Measurements from ENCODE around the gene SCARB2.

The SCARB2 gene

DNA sequence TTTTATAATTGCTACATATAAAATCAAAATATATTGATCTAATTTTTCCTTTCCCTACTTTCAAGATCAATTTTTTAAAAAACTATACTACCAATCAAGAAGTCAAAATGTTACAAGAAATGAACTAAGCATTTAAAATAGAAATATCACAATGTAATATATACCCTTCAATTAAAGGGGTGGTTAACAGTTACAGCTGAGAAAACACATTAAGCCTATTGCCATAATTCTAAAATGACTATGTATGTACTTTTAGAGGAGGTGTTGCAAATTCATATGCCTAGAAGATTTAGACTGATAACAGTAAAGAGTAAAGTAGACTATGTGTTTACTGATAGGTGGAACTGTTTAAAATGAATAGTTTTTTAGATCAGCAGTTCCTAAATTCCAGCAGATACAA, 69.1 kb downstream of the SCARB2 start:
- DNase-seq = no peak

DNA sequence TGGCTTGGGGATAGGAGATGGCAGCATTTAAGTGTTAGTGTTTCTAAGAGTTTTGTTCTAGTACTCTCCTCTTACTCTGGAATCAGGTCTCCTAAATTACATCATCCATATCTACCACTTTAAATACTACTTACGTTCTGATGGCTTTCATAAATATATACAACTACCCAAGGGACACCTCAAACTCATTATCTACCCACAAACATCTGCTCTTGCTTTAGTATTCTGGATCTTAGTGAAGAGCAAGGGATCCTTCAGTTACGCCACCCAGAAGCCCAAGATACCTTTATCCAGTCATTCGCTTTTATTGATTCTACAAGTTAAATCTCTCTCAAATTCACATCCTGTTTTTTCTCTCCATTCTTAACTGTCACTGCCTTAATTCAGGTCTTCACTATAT, 72.4 kb downstream of the SCARB2 start:
- DNase-seq = no peak

DNA sequence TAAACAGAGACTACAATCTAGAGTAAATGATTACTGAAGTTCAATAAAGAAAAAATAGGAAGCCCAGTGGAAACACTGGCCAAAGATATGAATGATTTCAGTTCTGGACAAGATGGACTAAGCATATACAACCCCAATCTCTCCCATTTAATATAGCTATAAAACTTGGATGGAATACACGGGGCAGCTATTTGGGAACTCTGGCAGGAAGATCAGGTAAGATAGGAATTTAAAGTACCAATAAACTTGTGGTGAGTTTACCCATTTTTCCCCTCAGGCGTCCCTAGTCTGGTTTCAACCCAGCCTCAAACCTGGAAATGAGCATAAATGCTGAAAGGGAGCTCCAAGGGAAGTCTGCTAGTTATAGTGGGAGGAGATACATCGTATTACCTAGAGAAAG, 85.9 kb downstream of the SCARB2 start:
- no peak for DNase-seq

DNA sequence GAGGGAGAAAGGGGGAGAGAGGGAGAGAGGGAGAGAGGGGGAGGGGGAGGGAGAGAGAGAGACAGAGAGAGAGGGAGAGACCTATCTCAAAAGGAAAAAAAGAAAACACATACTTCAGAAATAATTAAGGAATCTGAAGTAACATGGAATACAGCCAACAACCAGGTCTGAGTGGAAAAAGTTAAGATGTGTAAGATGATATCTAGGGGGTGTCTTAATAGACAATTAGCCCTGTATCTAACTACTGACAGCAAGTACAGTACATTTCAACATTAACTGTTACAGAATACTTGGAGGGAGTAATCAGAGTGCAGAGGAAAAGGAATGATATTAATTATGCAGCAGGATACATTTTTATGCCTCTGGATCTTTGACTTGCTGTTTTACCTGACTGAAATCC, 87.8 kb downstream of the SCARB2 start:
- no peak for DNase-seq

DNA sequence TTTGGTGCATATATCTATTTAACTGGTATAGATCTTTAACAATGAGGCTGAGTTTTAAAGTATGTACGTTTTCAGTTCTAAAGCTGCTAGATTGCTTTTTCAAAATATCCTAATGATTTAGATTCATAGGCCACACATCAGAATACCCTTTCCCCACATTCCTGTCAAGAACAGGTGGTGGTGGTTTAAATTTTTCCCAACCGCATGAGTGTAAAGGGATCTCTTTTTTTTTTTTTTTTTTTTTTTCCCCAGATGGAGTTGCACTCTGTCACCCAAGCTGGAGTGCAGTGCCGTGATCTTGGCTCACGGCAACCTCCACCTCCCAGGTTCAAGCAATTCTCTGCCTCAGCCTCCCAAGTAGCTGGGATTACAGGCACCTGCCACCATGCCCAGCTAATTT, 93.4 kb downstream of the SCARB2 start:
- no peak for DNase-seq

DNA sequence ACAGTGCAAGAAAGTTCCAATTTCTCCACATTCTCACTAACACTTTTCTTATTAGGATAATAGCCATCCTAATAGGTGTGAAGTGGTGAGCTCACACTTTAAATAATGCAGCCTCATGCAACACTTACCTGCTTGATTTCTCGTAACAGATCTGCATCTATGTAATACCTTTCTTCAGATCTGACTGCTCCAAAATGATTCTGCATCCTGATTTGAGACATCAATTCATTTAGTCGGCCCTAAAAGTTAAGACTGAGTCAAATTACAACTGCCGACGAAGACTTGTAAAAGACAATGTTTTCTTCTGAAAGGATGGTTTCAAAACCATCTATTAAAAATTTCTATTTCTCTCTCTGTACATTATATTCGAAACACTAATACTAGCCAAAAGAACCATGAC, 96.1 kb downstream of the SCARB2 start:
- DNase-seq = no peak

DNA sequence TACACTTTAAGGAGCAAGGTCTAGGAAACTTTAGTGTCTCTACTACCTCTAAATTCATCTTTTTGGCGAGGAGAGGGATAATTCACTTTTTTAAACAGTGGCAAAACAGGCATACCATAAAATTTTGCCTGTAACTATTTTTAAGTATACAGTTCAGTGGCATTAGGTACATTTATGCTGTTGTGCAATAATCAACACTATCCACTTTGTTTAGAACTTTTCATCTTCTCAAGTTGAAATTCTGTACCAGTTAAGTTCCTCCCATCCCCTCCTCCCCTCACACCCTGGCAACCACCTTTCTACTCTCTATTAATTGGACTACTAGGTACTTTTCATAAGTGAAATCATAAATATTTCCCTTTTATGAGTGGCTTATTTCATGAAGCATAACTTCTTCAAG, 96.8 kb downstream of the SCARB2 start:
- no peak for DNase-seq

Measured in suppressor macrophage treated with lipopolysaccharide for 4 hours (primary cell).